H9 (cell line): ENCODE measurements around the gene CPXM2. TPM values are rescaled to one million over a fixed set of nuclear protein-coding genes. Genes with fewer than 3 reads are reported as not detected.

Experiments
- DNase-seq: peaks from one replicate; pipeline ENCODE4 v3.0.0-alpha.2; 2017
- H2AFZ ChIP-seq: one replicate; pipeline ENCODE4 v1.6.1; 2013; ENCODE audit warnings: mild to moderate bottlenecking, low read length, control low read depth, moderate library complexity
- H2AK5ac ChIP-seq: 2 replicates; pipeline ENCODE4 v1.6.1; 2013; ENCODE audit warnings: low read length, control low read depth, mixed read lengths; ENCODE audit not compliant: insufficient read length
- H2BK120ac ChIP-seq: one replicate; pipeline ENCODE4 v1.6.1; 2013; ENCODE audit warnings: low read depth, mild to moderate bottlenecking, low read length, control low read depth, inconsistent platforms; ENCODE audit not compliant: poor library complexity, severe bottlenecking
- H2BK12ac ChIP-seq: 2 replicates; pipeline ENCODE4 v1.6.1; 2013; ENCODE audit warnings: low read length, control low read depth, mixed read lengths, low read depth; ENCODE audit not compliant: insufficient read length
- H2BK15ac ChIP-seq: 2 replicates; pipeline ENCODE4 v1.6.1; 2013; ENCODE audit warnings: low read depth, low read length, control low read depth
- H2BK20ac ChIP-seq: one replicate; pipeline ENCODE4 v1.6.1; 2013; ENCODE audit warnings: low read depth, mild to moderate bottlenecking, low read length, control low read depth, inconsistent platforms; ENCODE audit not compliant: poor library complexity, severe bottlenecking
- H2BK5ac ChIP-seq: 2 replicates; pipeline ENCODE4 v1.6.1; 2013; ENCODE audit warnings: low read length, control low read depth, mixed read lengths; ENCODE audit not compliant: insufficient read length
- H3K14ac ChIP-seq: 2 replicates; pipeline ENCODE4 v1.6.1; 2013; ENCODE audit warnings: low read length, control low read depth; ENCODE audit not compliant: insufficient read depth
- H3K18ac ChIP-seq: 2 replicates; pipeline ENCODE4 v1.6.1; 2013; ENCODE audit warnings: low read depth, mild to moderate bottlenecking, mixed read lengths, low read length, control low read depth; ENCODE audit not compliant: insufficient read length
- H3K23ac ChIP-seq: 2 replicates; pipeline ENCODE4 v1.6.1; 2013; ENCODE audit warnings: low read length, control low read depth, mixed read lengths, low read depth; ENCODE audit not compliant: insufficient read length
- H3K23me2 ChIP-seq: 2 replicates; pipeline ENCODE4 v1.6.1; 2013; ENCODE audit warnings: low read depth, mild to moderate bottlenecking, mixed read lengths, low read length, control low read depth; ENCODE audit not compliant: insufficient read length, poor library complexity, severe bottlenecking
- H3K27ac ChIP-seq: 2 replicates; pipeline ENCODE4 v1.5.1; 2013; ENCODE audit warnings: low read length, control low read depth, mixed read lengths, low read depth; ENCODE audit not compliant: insufficient read length
- H3K27me3 ChIP-seq: 2 replicates; pipeline ENCODE4 v1.6.1; 2013; ENCODE audit warnings: low read length, control low read depth, inconsistent platforms; ENCODE audit not compliant: insufficient read depth
- H3K4ac ChIP-seq: 2 replicates; pipeline ENCODE4 v1.6.1; 2013; ENCODE audit warnings: low read depth, mild to moderate bottlenecking, control low read depth, inconsistent platforms, low read length, moderate library complexity
- H3K4me1 ChIP-seq: 2 replicates; pipeline ENCODE4 v1.6.1; 2013; ENCODE audit warnings: low read length, control low read depth, inconsistent platforms; ENCODE audit not compliant: insufficient read depth
- H3K4me2 ChIP-seq: 2 replicates; pipeline ENCODE4 v1.6.1; 2013; ENCODE audit warnings: low read length, control low read depth, mixed read lengths; ENCODE audit not compliant: insufficient read length, insufficient read depth
- H3K56ac ChIP-seq: 2 replicates; pipeline ENCODE4 v1.6.1; 2013; ENCODE audit warnings: low read depth, mild to moderate bottlenecking, mixed read lengths, low read length, control low read depth; ENCODE audit not compliant: insufficient read length
- H3K79me1 ChIP-seq: 2 replicates; pipeline ENCODE4 v1.6.1; 2013; ENCODE audit warnings: low read depth, mild to moderate bottlenecking, moderate library complexity, low read length, control low read depth, inconsistent platforms; ENCODE audit not compliant: insufficient read depth, poor library complexity, severe bottlenecking
- H3K79me2 ChIP-seq: 2 replicates; pipeline ENCODE4 v1.6.1; 2013; ENCODE audit warnings: low read length, control low read depth, inconsistent platforms; ENCODE audit not compliant: insufficient read depth
- H3K9ac ChIP-seq: 2 replicates; pipeline ENCODE4 v1.6.1; 2013; ENCODE audit warnings: low read length, control low read depth, mixed read lengths; ENCODE audit not compliant: insufficient read length; ENCODE audit errors: extremely low read depth
- H3K9me3 ChIP-seq: one replicate; pipeline ENCODE4 v1.6.1; 2013; ENCODE audit warnings: low read depth, low read length, inconsistent platforms; ENCODE audit not compliant: control insufficient read depth
- H3T11ph ChIP-seq: one replicate; pipeline ENCODE4 v1.6.1; 2013; ENCODE audit warnings: mild to moderate bottlenecking, low read length, control low read depth, inconsistent platforms
- H4K20me1 ChIP-seq: one replicate; pipeline ENCODE4 v1.6.1; 2013; ENCODE audit not compliant: control insufficient read depth, insufficient read length, insufficient read depth
- H4K5ac ChIP-seq: 2 replicates; pipeline ENCODE4 v1.6.1; 2013; ENCODE audit warnings: low read depth, mild to moderate bottlenecking, mixed read lengths, low read length, control low read depth; ENCODE audit not compliant: insufficient read length
- H4K8ac ChIP-seq: replicated peaks from 2 replicates; pipeline ENCODE4 v1.6.1; 2013; ENCODE audit warnings: low read length, control low read depth, mixed read lengths, low read depth; ENCODE audit not compliant: insufficient read length
- H4K91ac ChIP-seq: 2 replicates; pipeline ENCODE4 v1.6.1; 2013; ENCODE audit warnings: low read depth, mild to moderate bottlenecking, moderate library complexity, mixed read lengths, low read length, control low read depth; ENCODE audit not compliant: insufficient read length
- H3K27ac Mint-ChIP-seq, 3 experiments: 2 replicates in 2 of 3; 3 replicates in 1 of 3; pipeline ENCODE4 v1.8.0; 2020 to 2021; ENCODE audit warnings: mixed read lengths in 3 of 3, mild to moderate bottlenecking in 1 of 3, moderate library complexity in 1 of 3
- H3K27me3 Mint-ChIP-seq: 2 replicates; pipeline ENCODE4 v1.8.0; 2021; ENCODE audit warnings: low read depth, mild to moderate bottlenecking, moderate library complexity, mixed read lengths
- H3K36me3 Mint-ChIP-seq, 3 experiments: 2 replicates in 2 of 3; 3 replicates in 1 of 3; pipeline ENCODE4 v1.8.0; 2020 to 2021; ENCODE audit warnings: low read depth in 3 of 3, mixed read lengths in 3 of 3; ENCODE audit not compliant: insufficient read depth in 1 of 3
- H3K4me1 Mint-ChIP-seq, 2 experiments: 2 replicates each; pipeline ENCODE4 v1.8.0; 2020; ENCODE audit warnings: mixed read lengths in 2 of 2
- H3K4me3 Mint-ChIP-seq, 2 experiments: 2 replicates in 1 of 2; 3 replicates in 1 of 2; pipeline ENCODE4 v1.8.0; 2020 to 2021; ENCODE audit warnings: mild to moderate bottlenecking in 2 of 2, mixed read lengths in 2 of 2, moderate library complexity in 1 of 2
- H3K9me3 Mint-ChIP-seq, 2 experiments: 2 replicates in 1 of 2; 3 replicates in 1 of 2; pipeline ENCODE4 v1.8.0; 2020; ENCODE audit warnings: mild to moderate bottlenecking in 2 of 2, mixed read lengths in 2 of 2, moderate library complexity in 1 of 2
- WGBS: extraction: QIAGEN DNeasy Blood & Tissue Kit; methylation state at CpG from one replicate; pipeline ENCODE4 v1.1.7; 2013; ENCODE audit warnings: missing lambda C conversion rate, low lambda C conversion rate, mixed read lengths; ENCODE audit not compliant: insufficient read length; ENCODE audit errors: extremely low coverage; 5-methylcytosine and 5-hydroxymethylcytosine counted together
- total RNA-seq: library from RNA; stranded (reverse); gene quantifications from 2 replicates; pipeline ENCODE4 v1.2.1, GENCODE V29; 2021
- TF ChIP-seq, protein P1 (sequence below): fragments of 200-600 bp; sonication (generic); conservative IDR thresholded peaks from 3 replicates; pipeline ENCODE4 v1.8.0; 2021; ENCODE audit warnings: antibody characterized with exemption, mild to moderate bottlenecking

Gene CPXM2
- total RNA-seq, 1 experiment from 2014 or later, result 1.7 TPM

DNA sequence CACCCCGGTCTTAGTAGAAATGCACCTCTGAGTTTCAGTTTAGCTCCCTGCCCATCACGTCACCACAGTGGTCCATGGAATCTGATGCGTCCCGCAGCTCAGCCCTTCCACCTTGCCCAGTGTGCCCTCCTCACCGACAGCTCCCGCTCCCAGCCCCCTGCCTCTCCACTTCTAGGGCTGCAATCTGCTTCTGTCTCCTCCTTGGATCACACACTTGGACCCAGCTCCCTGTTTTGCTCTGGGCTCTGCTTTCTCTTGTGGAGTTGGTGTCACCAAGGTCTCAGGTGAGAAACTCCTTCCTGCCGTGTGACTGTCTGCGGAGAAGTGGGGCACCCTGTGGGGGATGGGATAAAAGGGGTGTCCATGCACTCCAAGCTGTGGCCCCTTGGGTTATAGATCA lies 187.5 kb downstream of the CPXM2 start:
- H4K8ac ChIP-seq, result no peak overlapping the region
- H3K9me3 Mint-ChIP-seq, result no peaks in the 10 kb centered on the region
- TF ChIP-seq, protein P1, sequence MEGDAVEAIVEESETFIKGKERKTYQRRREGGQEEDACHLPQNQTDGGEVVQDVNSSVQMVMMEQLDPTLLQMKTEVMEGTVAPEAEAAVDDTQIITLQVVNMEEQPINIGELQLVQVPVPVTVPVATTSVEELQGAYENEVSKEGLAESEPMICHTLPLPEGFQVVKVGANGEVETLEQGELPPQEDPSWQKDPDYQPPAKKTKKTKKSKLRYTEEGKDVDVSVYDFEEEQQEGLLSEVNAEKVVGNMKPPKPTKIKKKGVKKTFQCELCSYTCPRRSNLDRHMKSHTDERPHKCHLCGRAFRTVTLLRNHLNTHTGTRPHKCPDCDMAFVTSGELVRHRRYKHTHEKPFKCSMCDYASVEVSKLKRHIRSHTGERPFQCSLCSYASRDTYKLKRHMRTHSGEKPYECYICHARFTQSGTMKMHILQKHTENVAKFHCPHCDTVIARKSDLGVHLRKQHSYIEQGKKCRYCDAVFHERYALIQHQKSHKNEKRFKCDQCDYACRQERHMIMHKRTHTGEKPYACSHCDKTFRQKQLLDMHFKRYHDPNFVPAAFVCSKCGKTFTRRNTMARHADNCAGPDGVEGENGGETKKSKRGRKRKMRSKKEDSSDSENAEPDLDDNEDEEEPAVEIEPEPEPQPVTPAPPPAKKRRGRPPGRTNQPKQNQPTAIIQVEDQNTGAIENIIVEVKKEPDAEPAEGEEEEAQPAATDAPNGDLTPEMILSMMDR, result no peak
- no peak overlapping the region for H2BK20ac ChIP-seq
- H2BK5ac ChIP-seq, result no peak overlapping the region
- H3K4ac ChIP-seq, result no peak overlapping the region
- no peak overlapping the region for H2BK15ac ChIP-seq
- no peaks in the 10 kb centered on the region for H3K36me3 Mint-ChIP-seq
- no peak overlapping the region for H3K4me3 Mint-ChIP-seq
- no peak overlapping the region for H3K18ac ChIP-seq
- no peak overlapping the region for H3K56ac ChIP-seq
- H3K4me1 ChIP-seq, result no peaks in the 10 kb centered on the region
- no peaks in the 10 kb centered on the region; the same call in 1 of the 2 replicates for H3K79me2 ChIP-seq
- no peaks in the 10 kb centered on the region for H4K20me1 ChIP-seq
- no peak overlapping the region for H2AFZ ChIP-seq
- H3K27ac Mint-ChIP-seq, result no peak overlapping the region
- H3T11ph ChIP-seq, result no peak overlapping the region
- peaks cover 7 to 13% of the 10 kb centered on the region in 2 experiments; a peak in 3 of 4 replicates for H3K4me1 Mint-ChIP-seq
- H4K91ac ChIP-seq, result no peak overlapping the region
- H3K4me2 ChIP-seq, result no peak overlapping the region
- no peak overlapping the region for H2BK12ac ChIP-seq
- H3K9ac ChIP-seq, result no peak overlapping the region
- no peaks in the 10 kb centered on the region for H3K9me3 ChIP-seq
- no peak overlapping the region for H3K27ac ChIP-seq
- peaks cover 26% of the 10 kb centered on the region for H3K27me3 Mint-ChIP-seq
- WGBS, result no CpG with 5 or more reads among the region's 8 CpGs
- no peak overlapping the region for H2AK5ac ChIP-seq
- no peaks in the 10 kb centered on the region for H3K23me2 ChIP-seq
- no peak overlapping the region for H3K23ac ChIP-seq
- no peak overlapping the region for H4K5ac ChIP-seq
- no peak for DNase-seq
- H3K79me1 ChIP-seq, result no peaks in the 10 kb centered on the region
- no peaks in the 10 kb centered on the region for H3K27me3 ChIP-seq
- no peak overlapping the region for H2BK120ac ChIP-seq
- H3K14ac ChIP-seq, result no peak overlapping the region
